GM12892 (cell line): ENCODE data around the gene UAP1.

Source experiments
- DNase-seq: peaks from one replicate; pipeline ENCODE4 v3.0.0; 2011; ENCODE audit not compliant: insufficient read length
- FAIRE-seq: peaks from 2 replicates; lab custom pipeline; 2011; peaks lifted over from hg19 to GRCh38; lab: Jason Lieb, UNC
- POLR2A ChIP-seq: IDR thresholded peaks from 2 replicates; pipeline ENCODE4 v1.6.1; 2011; ENCODE audit warnings: low read depth, low read length, control low read depth
- POLR2AphosphoS5 ChIP-seq: IDR thresholded peaks from 2 replicates; pipeline ENCODE4 v1.6.1; 2011; ENCODE audit warnings: low read depth, low read length, control low read depth
- TAF1 ChIP-seq: IDR thresholded peaks from 2 replicates; pipeline ENCODE4 v1.6.1; 2011; ENCODE audit warnings: low read depth, mild to moderate bottlenecking, control low read depth, low read length, borderline replicate concordance

Gene UAP1

GRCh38 chr1:162631546-162632191, 70.1 kb downstream of the UAP1 start:
- no peak for FAIRE-seq
- TF ChIP-seq POLR2AphosphoS5, result no peak
- no peak for TF ChIP-seq TAF1
- TF ChIP-seq POLR2A, result no peak
- DNase-seq, result no peak

GRCh38 chr1:162632217-162632666, 70.7 kb downstream of the UAP1 start, which contains the start of gene DDR2:
Gene DDR2, plus strand, starts transcription at chr1:162632464. Its CDS starts 86,600 bp downstream, at chr1:162719064.
- FAIRE-seq, result no peak
- TF ChIP-seq TAF1 (no peak), POLR2AphosphoS5 (no peak), POLR2A (no peak)
- no peak for DNase-seq

- DNase-seq (no peak), FAIRE-seq (no peak)
- TF ChIP-seq POLR2AphosphoS5 (no peak), TAF1 (no peak), POLR2A (0 out of 2 replicates have a peak, but pooled peaks have one; percentile 7)
These were observed 71.2 kb downstream of the UAP1 start for GRCh38 chr1:162632698-162633080.

- no peak; the same call in 1 of the 2 replicates for TF ChIP-seq POLR2AphosphoS5
- no peak for TF ChIP-seq TAF1
- TF ChIP-seq POLR2A, result no peak; the same call in 1 of the 2 replicates
- no peak for DNase-seq
- FAIRE-seq, result peak; percentile 86
These were observed 71.7 kb downstream of the UAP1 start for GRCh38 chr1:162633081-162633762.

GRCh38 chr1:162635418-162635817, 73.9 kb downstream of the UAP1 start:
- no peak for TF ChIP-seq POLR2A
- DNase-seq, result no peak
- no peak for FAIRE-seq

GRCh38 chr1:162639718-162640117, 78.2 kb downstream of the UAP1 start:
- TF ChIP-seq POLR2AphosphoS5 (no peak), POLR2A (no peak), TAF1 (no peak)
- DNase-seq, result no peak
- FAIRE-seq, result no peak

- no peak for TF ChIP-seq POLR2A
- TF ChIP-seq TAF1, result no peak
- TF ChIP-seq POLR2AphosphoS5, result no peak
- FAIRE-seq (no peak), DNase-seq (no peak)
These were observed 79.6 kb downstream of the UAP1 start for GRCh38 chr1:162641114-162641513.

- TF ChIP-seq POLR2A, result no peak
- TF ChIP-seq TAF1, result no peak
- no peak for TF ChIP-seq POLR2AphosphoS5
- FAIRE-seq (no peak), DNase-seq (no peak)
These were observed 83.4 kb downstream of the UAP1 start for GRCh38 chr1:162644986-162645314.

GRCh38 chr1:162645666-162646065, 84.1 kb downstream of the UAP1 start:
- TF ChIP-seq POLR2A (no peak), TAF1 (no peak), POLR2AphosphoS5 (no peak)
- DNase-seq (no peak), FAIRE-seq (no peak)

GRCh38 chr1:162649583-162649982, 88.1 kb downstream of the UAP1 start:
- TF ChIP-seq TAF1, result no peak
- TF ChIP-seq POLR2A, result no peak
- no peak for TF ChIP-seq POLR2AphosphoS5
- DNase-seq (no peak), FAIRE-seq (peak; percentile 56)
